HG03159 (cell line): ENCODE results near the gene GCHFR.

Source experiments
- ATAC-seq: cut with Tn5 transposase; IDR thresholded peaks from one replicate; pipeline ENCODE4 v1.9.1; 2021; ENCODE audit warnings: mild to moderate bottlenecking, moderate library complexity; ENCODE audit not compliant: unreplicated experiment

GCHFR gene

DNA sequence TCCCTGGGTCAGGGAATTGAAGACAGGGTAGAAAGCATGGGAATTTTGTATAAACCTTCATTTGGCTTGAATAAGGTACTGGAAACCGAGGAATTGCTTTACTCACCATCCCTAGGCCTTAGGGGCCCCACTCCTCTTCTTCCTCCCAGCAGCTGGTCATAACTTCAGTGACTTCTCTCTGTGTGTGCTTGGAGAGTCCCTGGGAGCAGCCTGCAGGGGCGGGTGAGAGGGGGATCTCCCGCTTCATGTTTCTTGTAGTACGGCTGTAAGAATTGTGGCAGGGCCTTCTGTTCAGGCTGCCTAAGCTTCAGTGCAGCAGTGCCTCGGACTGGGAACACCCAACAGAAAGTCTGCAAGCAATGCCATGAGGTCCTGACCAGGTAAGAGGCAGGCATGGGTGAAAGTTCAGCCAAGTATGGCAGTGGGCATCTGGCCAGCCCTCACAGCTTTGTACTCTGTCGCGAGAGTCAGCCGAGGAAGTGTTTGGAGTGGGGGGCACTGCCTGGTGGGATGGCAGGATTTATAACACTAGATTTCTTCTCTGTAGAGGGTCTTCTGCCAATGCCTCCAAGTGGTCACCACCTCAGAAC lies 45.1 kb downstream of the GCHFR start:
- ATAC-seq: no peak

DNA sequence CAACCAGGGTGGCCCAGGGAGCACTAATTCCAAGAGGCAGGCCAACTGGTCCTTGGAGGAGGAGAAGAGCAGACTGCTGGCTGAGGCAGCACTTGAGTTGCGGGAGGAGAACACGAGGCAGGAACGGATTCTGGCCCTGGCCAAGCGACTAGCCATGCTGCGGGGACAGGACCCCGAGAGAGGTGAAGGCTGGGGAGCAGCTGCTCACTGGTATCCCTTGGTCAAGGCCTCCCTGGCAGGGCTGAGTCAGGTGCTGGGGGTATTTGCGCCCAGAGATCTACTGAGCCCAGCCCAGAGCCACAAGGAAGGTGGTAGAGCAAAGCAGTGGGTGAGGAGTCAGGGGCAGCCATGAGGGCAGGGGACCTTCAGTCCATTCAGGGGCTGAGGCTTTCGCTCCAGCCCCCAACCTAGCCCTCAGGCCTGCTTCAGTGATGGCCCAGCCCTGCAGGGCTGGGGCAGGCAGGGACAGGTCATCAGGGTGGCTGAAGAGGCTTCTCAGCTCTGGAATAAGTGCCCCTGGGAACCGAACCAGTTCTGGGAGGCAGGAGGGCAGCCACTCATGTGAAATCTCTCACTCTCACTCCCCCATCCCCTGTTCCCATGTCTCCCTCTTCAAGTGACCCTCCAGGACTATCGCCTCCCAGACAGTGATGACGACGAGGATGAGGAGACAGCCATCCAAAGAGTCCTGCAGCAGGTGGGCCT lies 49.0 kb downstream of the GCHFR start:
- ATAC-seq: no peak

- no peak for ATAC-seq
Measured at GRCh38 chr15:40815042-40815698, 51.3 kb downstream of the GCHFR start.
